GM18502 (cell line): Measurements from ENCODE around the gene CDV3.
A peak's percentile ranks its signal among the peaks of the same experiment; 100 is the strongest.

Source experiments
- ATAC-seq: cut with Tn5 transposase; IDR thresholded peaks from one replicate; pipeline ENCODE4 v1.9.1; 2021; ENCODE audit warnings: mild to moderate bottlenecking; ENCODE audit not compliant: unreplicated experiment, poor library complexity

Gene CDV3

DNA sequence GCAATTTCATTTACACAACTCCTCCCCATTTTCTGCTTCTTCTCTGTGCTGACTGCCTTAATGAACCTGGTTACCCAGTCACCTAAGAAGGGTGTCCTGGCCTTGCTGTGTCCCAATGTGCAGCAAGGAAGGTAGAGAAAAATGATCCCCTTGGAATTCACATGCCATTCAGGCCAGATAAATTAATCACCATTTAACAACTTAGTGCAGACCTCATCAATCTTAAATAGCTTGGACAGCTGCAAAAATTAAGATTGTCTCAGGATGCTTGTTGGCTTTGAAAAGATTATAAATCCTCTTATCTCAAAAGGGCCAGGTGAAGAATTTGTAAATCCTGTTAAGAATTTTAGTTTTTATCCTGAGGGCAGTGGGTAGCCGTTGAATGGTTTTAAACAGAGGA lies 9.7 kb upstream of the CDV3 start:
- ATAC-seq: no peak

DNA sequence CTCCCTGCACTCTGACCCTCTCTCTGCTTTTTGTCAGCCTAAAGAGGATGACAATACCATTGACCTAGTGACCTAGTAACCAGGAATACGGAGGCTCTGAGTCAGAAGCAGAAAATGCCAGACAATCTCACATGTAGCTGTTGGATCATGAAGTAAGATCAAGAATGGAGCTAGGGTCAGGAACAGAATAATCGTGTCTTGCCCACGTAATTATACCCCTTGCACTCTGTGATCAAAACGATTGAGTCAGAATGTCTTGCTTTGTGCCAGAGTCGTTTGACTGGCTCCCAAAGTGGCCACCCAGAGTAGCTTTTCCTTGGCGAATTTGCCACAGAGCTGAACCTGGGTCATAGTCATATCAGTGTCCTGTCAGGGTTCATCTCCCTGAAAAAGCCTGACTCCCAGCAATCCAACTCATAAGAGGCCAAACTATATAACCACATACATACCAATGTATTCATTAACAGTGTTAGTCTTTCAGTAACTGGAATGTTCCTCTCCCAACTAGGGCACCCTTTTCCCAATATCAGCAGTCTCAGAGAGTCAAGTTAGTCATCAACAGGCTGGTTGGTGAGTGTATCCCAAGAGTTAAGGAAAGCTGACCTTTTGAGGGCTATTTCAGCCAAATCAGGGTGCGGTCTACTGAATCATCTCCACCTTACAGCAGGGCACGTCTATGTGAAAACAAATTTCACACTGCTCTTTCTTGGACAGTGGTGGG lies 5.0 kb upstream of the CDV3 start:
- ATAC-seq: no peak

DNA sequence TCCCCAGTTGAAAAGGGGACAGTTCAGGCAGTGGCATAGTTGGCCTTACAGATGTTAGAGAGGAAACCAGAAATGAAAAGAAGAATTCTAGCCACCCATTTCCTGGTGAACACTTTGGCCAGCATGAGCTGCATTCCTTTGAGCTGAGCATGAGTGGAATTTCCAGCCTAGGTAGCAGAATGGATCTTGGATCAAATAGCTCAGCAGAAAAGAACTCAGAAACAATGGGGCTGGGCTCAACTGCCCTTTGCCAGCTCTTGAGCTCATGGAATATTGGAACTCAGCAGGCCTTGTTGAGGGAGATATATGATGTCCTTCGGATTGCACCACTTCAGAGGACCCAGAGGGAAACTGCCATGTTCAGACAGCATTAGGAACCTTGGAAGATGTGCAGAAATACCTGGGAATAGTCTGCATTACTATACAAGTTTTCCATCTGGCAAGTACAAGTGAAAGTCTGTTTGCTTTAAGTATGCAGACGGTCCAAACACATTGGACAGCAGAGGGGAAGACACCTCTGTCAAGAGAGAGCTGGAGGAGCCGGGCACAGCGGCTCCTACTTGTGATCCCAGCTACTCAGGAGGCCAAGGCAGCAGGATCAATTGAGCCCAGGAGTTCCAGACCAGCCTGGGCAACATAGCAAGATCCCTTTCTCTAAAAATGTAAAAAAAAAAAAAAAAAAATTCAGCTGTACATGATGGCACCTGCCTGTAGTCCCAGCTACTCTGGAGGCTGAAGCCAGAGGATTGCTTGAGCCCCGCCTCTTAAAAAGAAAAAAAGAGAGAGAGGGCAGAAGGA lies 3.1 kb upstream of the CDV3 start:
- no peak for ATAC-seq

DNA sequence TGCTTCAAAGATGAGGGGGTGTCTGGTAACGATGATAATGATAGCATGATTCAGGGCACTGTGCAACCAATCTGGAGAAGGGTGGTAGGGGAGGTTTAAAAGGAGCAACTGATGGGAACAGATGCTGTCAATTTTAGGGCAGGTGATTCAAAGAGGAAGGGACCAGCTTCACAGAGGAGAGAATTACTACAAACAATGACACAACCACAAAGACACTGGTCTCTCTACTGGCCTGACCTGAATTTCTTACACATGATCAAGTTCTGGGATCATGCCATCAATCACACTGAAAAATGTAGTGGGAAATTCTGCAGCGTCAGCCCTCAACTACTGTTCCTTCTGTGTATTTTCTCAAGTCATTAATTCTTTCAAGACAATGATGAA lies 2.6 kb upstream of the CDV3 start:
- no peak for ATAC-seq

DNA sequence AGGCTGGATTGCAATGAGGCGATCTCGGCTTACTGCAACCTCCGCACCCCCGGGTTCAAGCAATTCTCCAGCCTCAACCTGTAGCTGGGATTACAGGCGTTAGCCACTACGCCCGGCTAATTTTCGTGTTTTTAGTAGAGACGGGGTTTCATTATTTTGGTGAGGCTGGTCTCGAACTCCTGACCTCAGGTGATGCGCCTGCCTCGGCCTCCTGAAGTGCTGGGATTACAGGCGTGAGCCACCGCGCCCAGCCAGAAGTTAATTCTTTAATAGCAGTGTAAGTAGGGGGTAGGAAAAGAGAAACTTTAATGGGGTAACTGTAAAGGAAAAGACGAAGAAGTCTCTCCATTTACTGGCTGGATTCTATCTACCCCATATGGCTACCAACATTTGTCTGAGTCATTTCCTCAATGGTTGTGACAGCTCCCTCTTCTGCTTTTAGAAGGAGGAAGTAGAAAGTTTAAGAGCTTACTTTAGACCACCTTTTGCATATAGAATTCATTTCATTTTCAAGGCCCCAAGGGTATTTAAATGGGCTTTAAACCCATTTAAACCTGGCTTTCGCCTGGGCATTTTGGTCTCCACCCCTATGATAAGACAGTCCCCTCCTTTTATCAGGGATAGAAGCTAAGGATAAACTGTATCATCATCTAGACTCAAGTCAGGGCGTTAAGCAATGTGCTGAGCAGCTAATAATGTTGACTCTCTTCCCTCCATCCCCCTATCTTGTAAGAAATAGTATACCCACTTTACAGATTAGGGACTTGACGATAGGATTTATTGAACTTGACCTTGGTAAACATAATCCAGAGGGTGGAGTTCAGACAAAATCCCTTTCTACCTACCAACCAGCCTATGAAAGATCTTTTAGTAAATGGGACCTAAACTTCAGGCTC lies 1.1 kb upstream of the CDV3 start:
- peak; percentile 31 for ATAC-seq

DNA sequence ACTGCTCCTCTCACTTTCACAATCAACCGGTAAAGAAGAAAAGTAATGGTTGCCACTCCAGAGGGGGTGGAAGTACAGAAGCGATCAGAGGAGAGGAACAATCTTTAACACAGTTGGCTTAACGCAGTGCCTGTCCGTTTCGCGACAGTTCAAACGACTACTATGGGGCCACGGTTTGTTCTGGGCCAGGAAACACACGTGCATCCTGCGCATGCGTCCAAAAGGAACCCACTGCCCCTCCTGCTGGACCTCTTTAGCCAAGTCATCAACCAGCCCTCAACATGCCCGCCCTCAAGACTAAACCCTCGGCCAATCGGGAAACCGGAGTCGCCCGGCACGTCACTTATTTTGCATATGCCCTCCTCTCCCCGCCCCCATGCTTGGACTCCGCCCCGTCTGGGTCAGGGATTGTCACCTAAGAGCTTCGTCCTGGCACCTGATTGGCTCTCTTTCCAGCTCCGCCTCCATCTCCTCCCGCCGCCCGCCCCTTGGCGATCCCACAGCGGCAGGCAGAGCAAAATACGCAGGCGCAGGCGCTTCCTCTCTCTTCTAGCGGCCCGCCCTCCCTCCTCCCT lies 345 bp upstream of the CDV3 start:
- ATAC-seq: peak; percentile 79

DNA sequence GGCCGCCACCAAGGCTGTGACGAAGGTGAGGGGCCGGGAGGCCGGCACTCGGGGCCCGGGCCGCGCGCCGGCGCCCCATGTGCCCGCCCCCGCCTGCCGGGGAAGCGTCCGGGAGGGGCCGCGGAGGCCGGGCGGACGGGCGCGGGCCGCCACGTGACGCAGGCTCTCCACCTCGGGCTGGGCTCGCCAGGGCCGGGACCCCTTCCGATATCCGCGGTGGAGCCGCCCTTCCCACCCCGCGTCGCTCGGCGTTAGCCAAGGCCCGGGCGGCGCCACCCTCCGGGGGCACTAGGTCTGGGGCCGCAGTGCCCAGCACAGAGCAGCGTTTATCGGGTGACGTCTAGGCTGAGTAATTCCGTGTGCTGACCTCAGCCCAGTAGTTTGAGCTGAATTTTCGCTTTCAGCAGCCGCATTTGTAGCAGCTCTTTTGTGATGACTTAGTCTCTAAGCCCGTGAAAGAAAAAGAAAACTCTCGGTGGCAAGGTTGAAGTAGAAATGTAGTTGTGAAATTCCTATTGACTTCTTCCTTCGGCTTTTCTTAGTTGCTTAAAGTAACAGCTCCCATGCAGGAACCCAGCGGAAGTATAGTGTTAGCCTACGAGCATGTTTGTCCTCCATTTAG lies 885 bp downstream of the CDV3 start:
- peak; percentile 32 for ATAC-seq

DNA sequence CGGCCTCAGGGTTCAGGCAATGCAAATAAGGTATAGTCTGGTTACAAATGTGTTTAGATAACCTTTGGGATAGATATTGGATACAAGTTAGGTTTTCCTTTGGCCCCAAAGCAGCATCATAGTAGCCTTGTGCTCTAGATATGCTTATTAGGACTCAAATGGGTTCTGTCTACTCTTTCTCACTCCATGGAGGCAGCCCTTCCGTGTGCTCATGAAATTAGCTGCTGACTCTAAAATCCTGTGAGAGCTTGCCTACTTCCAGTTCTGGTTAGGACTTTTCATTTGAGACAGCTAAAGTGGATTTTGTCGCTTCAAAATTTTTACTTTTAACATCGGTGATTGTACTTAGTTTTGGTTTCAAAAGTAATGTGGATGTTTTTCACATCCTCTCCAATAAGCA lies 1.6 kb downstream of the CDV3 start:
- no peak for ATAC-seq

DNA sequence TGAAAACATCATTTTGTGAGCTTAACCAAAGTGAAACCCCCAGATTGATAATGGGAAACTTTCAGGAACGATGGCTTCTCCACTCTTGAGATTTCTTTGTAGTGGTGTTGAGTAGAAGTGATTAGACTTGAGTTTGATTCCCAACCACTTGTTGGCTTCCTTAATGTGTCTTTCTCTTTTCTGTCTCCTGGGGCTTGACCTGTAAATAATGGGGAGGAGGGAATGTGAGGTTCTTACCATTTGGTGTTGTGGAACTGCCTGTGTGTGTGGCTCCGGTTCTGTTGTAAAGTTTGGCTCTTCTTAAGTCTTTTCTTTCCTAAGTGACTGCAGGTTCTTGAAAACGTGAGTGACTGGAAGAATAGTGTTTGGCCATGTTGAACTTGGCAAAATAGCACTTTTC lies 2.7 kb downstream of the CDV3 start:
- no peak for ATAC-seq

DNA sequence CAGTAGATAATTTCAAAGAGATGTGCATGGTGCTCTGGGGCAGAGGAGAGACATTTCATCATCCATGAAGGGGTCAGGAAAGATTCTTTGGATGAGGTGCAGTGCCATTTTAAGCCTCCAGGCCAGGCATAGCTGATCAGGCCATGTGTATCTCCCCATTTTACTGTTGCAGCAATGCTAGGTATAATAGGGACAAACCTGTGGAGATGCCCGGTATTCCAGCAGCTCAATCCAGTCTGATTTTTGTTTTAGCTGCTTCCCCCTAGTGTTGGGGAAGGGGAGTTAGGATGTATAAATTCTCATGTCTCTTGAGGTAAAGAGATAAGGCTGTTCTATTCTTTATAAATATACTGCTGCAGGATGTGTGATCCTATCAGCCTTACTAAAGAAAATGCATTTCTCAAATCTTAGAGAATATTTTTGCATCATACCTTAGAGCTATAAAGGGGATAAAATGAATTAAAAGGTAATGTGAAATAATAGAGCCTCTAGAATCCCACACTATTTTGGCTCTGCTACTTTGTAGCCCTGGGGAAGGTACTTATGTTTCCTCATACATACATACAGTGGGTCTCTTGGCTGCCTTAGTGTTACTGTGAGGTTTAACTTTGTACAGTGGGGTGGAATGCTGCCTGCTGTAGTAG lies 5.2 kb downstream of the CDV3 start:
- no peak for ATAC-seq

DNA sequence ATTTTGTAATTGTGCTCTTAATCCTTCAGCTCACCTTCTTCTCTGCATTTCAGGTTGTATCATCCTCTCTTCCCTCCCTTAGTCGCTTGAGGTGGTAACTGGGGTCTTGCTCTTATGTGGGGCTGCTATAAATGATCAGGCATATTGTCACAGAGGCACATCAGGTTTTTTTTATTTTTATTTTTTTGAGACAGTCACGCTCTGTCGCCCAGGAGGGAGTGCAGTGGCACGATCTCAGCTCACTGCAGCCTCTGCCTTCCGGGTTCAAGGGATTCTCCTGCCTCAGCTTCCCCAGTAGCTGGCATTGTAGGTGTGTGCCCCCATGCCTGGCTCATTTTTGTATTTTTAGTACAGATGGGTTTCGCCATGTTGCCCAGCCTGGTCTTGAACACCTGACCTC lies 9.9 kb downstream of the CDV3 start:
- ATAC-seq: no peak

DNA sequence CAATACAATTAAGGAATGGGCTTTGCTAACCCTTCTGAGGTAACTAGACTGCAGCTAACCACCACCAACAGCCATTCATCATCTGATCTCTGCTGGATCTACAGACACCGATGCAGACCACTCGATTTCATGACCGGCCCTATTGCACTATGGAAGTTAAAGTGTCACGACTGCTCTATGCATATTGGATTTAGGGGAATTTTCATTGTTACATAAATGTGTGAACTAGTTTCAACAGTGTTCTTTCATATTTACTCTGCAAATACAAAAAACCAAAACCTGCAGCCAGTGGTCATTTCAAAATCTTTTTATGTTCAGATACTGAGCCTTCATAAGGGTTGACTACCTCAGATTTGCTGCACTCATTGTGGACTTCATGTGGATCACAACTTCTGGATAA lies 14.5 kb downstream of the CDV3 start:
- no peak for ATAC-seq

DNA sequence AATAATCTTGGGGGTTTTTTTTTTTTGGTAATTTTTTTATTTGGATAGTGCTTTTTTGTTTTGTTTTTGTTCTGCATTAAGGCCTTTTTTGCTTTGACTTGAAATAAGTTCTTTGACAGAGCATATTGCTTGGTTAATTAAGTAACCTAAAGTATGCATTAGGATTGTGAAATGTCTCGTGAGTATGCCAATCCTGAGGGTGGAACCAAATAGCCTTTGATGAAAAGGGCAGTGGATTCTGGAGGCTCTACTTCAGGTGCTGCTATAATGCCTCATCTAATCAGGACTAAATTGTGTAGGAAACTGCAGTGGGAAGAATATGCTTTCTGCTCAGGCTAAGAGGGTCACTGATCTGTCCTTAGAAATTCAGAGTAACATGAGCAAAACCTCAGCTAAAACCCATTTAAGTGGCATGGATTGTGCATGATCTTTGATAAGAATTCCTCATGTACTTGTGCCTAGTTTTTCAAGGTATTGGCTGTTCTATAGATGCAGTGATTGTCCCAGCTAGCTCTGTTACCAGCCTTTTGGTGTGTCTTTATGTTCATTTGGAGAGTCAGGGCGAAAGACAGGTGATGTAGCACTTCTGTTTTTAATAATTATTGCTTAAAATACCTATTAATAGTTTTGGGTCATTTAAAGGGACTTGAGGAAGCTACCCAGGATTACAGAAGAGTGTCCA lies 15.4 kb downstream of the CDV3 start:
- ATAC-seq: no peak

DNA sequence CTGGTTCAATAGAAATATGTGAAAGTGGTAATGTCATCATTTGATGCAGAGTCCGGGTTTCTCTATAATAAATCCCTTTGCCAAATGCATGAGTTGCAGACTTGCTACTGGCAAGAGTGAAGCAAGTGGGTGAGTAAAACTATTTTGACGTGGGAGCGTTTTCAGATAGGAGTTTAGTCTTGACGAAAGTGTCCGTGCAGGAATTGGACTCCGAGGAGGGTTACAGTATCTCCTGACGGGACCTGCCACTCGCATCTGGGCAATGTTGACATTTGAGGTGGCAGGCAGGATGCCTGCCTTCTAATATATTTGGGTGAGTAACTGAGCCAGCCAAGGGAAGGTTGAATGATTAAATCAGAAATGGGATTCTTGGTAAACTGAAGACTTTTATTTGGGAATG lies 16.0 kb downstream of the CDV3 start:
- ATAC-seq: no peak

DNA sequence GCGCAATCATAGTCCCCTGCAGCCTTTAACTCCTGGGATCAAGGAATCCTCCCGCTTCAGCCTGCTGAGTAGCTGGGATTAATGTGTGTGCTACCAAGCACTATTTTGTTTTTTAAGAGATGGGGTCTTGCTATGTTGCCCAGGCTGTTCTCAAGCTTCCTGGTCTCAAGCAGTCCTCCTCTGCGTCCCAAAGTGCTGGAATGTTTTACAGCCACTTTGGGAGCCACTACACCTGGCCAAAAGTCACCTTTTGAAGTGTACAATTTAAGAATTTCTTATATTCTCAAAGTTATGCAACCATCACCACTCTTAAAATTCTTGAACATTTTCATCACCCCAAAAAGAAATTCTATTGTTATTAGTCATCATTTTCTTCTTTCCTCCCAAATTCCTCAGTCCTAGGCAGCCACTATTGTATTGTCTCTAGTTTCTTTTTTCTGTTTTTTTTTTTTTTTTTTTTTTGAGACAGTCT lies 17.8 kb downstream of the CDV3 start:
- no peak for ATAC-seq

DNA sequence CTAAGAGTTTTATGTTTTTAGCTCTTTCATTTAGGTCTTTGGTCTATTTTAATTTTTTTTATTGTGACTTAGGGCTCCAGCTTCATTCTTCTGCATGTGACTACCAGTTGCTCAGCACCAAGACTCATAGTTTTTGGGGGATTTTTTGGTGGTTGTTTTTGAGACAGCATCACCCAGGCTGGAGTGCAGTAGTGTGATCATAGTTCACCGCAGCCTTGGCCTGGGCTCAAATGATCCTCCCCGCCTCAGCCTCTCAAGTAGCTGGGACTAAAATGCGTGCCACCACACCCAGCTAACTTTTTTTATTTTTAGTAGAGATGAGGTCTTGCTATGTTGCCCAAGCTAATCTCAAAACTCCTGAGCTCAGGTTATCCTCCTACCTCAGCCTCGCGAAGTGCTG lies 19.4 kb downstream of the CDV3 start:
- ATAC-seq: no peak

DNA sequence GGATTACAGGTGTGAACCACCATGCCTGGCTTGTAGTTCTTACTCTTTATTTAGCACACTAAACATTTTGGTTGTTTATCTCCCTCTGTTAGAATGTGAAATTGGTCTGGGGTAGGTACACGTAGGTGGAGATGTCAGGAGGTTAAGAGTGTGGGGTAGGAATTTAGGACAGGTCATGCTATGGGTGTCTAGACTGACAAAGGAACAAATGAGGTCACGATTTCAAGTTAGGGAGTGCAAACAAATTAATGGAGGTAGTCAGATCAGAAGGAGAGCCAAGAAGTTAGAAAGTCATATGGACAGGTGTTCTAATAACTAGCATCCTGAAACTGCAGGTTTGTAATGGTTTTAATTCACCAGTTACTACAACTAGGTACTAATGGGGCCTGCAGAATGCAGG lies 19.8 kb downstream of the CDV3 start:
- ATAC-seq: no peak

DNA sequence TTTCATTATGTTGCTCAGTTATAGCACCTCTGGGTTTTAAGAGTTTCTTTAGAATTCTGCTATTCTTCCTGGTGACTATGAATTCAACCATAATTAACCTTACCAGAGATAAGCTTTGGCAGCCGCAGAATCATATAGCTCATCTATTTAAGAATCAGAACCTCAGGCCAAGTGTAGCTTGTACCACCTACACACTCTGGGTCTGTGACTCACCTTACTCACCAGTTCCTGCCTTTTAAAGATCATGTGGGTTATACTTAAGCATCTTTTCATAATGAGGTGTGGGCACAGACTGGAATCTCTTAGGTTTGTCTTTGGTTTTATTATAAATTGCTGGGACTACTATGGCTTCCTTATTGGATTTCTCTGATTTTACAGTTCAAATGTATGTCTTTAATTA lies 21.9 kb downstream of the CDV3 start:
- ATAC-seq: no peak

DNA sequence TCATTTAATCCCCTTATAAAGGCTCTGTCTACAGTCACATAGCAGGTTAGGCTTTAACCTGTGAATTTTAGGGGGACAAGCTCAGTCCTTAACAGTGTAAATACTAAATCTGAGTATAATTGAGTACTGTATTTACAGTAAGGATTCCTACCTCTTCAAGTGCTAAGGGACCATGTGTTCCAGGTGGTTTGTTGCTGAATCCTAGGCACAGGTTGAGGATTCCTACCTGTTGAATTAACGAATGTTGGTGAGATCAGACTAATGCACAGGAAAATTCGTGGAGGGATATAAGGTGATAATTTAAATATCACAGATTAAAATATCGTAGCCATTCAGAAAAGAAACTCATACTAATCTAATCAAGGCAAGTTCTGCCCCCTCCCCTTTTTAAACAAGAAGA lies 24.9 kb downstream of the CDV3 start:
- ATAC-seq: no peak
